Measurements from ENCODE around the gene DGCR2.
A peak's percentile ranks its signal among the peaks of the same experiment; 100 is the strongest.
"Not testable (repeated sequence)": the region's sequence is repeated elsewhere in the genome, so short reads cannot be mapped to it uniquely, and the experiment has no call there.

The DGCR2 gene

DNA sequence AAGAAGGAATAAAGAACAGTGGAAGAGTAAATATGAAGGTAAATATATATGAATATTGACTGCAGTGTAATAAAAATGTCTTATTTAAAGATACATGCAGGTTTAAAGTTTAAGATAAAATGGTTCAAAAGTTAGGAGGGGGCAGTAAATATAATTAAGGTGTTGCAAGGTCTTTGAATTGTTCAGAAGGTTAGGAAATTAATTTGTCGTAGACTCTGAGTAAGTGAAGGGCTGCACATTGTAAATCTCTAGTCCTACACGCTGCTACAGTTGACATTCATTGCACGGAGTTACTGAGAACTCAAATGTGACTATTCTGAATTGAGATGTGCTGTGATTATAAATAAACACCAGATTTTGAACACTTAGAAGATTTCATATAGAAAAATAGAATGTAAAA, 116.3 kb downstream of the DGCR2 start:
- TF ChIP-seq, protein P1, sequence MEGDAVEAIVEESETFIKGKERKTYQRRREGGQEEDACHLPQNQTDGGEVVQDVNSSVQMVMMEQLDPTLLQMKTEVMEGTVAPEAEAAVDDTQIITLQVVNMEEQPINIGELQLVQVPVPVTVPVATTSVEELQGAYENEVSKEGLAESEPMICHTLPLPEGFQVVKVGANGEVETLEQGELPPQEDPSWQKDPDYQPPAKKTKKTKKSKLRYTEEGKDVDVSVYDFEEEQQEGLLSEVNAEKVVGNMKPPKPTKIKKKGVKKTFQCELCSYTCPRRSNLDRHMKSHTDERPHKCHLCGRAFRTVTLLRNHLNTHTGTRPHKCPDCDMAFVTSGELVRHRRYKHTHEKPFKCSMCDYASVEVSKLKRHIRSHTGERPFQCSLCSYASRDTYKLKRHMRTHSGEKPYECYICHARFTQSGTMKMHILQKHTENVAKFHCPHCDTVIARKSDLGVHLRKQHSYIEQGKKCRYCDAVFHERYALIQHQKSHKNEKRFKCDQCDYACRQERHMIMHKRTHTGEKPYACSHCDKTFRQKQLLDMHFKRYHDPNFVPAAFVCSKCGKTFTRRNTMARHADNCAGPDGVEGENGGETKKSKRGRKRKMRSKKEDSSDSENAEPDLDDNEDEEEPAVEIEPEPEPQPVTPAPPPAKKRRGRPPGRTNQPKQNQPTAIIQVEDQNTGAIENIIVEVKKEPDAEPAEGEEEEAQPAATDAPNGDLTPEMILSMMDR (IDR thresholded peaks at IDR 0.05; ENCODE audit: unreplicated experiment in 3 of 3): no peak
- H3K4me3 Mint-ChIP-seq: no peak overlapping the region
- H3K4me1 Mint-ChIP-seq: no peaks in the 10 kb centered on the region
- peaks cover 9% of the 10 kb centered on the region for H3K27me3 Mint-ChIP-seq (ENCODE audit: low read depth)
- no peak overlapping the region for H3K27ac Mint-ChIP-seq
- peaks cover 2% of the 10 kb centered on the region for H3K9me3 Mint-ChIP-seq
- H3K36me3 Mint-ChIP-seq (ENCODE audit: low read depth): no peaks in the 10 kb centered on the region

DNA sequence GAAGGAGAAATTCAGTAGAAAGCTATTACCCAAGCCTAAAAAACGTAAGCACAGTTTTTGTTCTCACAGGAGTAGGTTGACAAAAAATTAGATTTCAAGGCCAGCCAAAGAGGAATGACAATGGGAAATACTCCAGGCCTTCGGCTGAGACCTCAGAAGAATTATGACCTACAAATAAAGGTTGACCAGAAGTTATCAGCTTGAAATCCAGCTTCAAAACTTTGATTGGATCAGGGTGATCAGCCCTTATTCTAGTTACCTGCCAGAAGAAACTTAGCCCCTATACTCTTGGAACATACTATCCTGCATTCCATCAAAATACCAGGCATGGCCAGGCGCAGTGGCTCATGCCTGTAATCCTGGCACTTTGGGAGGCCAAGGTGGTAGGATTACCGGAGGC, 117.7 kb downstream of the DGCR2 start:
- H3K4me1 Mint-ChIP-seq: no peaks in the 10 kb centered on the region

GRCh38 chr22:19003508-19003907, 118.7 kb downstream of the DGCR2 start:
- no peak overlapping the region for H3K4me3 Mint-ChIP-seq
- H3K27ac Mint-ChIP-seq: peak overlapping the region in 2 of 3 experiments; percentile 42 to 91
- peaks cover 21% of the 10 kb centered on the region for H3K27me3 Mint-ChIP-seq (ENCODE audit: low read depth)
- H3K4me1 Mint-ChIP-seq: no peaks in the 10 kb centered on the region
- TF ChIP-seq, protein P1 (IDR thresholded peaks at IDR 0.05; ENCODE audit: unreplicated experiment in 3 of 3): no peak
- H3K36me3 Mint-ChIP-seq (ENCODE audit: low read depth): no peaks in the 10 kb centered on the region
- H3K9me3 Mint-ChIP-seq: peaks cover 2% of the 10 kb centered on the region

More for the DNA sequence above, 117.7 kb downstream of the DGCR2 start:
- H3K9me3 Mint-ChIP-seq: peaks cover 2% of the 10 kb centered on the region
- TF ChIP-seq, protein P1 (IDR thresholded peaks at IDR 0.05; ENCODE audit: unreplicated experiment in 3 of 3): no peak
- H3K27me3 Mint-ChIP-seq (ENCODE audit: low read depth): peaks cover 11% of the 10 kb centered on the region
- no peak overlapping the region for H3K27ac Mint-ChIP-seq
- no peaks in the 10 kb centered on the region for H3K36me3 Mint-ChIP-seq (ENCODE audit: low read depth)
- no peak overlapping the region for H3K4me3 Mint-ChIP-seq

- no peaks in the 10 kb centered on the region for H3K4me1 Mint-ChIP-seq
- TF ChIP-seq, protein P1 (IDR thresholded peaks at IDR 0.05; ENCODE audit: unreplicated experiment in 3 of 3): no peak
- H3K9me3 Mint-ChIP-seq: peaks cover 2% of the 10 kb centered on the region
- H3K4me3 Mint-ChIP-seq: no peak overlapping the region
- peaks cover 29% of the 10 kb centered on the region for H3K27me3 Mint-ChIP-seq (ENCODE audit: low read depth)
- H3K27ac Mint-ChIP-seq: peak overlapping the region; percentile 21 to 91 (median 68)
- H3K36me3 Mint-ChIP-seq (ENCODE audit: low read depth): no peaks in the 10 kb centered on the region
These were observed 119.6 kb downstream of the DGCR2 start for GRCh38 chr22:19002684-19003038.

- TF ChIP-seq, protein P1 (IDR thresholded peaks at IDR 0.05; ENCODE audit: unreplicated experiment in 3 of 3): no peak
- Mint-ChIP-seq H3K36me3 (ENCODE audit: low read depth) (no peaks in the 10 kb centered on the region), H3K4me1 (no peaks in the 10 kb centered on the region), H3K4me3 (no peak overlapping the region), H3K9me3 (peaks cover 2% of the 10 kb centered on the region), H3K27ac (no peak overlapping the region), H3K27me3 (ENCODE audit: low read depth) (peaks cover 28% of the 10 kb centered on the region)
These were observed 121.0 kb downstream of the DGCR2 start for GRCh38 chr22:19001204-19001603.

DNA sequence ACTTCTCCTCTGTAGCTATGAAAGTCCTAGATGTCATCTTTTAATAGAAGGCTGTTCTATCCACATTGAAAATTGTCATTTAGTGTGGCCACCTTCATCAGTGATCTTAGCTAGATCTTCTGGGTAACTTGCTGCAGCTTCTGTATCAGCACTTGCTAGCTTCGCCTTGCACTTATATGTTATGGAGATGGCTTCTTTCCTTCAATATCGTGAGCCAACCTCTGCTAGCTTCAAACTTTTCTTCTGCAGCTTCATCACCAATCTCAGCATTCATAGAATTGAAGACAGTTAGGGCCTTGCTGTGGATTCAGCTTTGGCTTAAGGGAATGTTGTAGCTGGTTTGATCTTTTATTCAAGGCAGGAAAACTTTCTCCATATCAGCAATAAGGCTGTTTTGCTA, 122.1 kb downstream of the DGCR2 start:
- H3K27ac Mint-ChIP-seq: peak overlapping the region in 1 of 3 experiments; percentile 20
- not testable (repeated sequence) for H3K4me1 Mint-ChIP-seq; H3K9me3 Mint-ChIP-seq; H3K4me3 Mint-ChIP-seq; H3K36me3 Mint-ChIP-seq (ENCODE audit: low read depth)
- H3K27me3 Mint-ChIP-seq (ENCODE audit: low read depth): peaks cover 35% of the 10 kb centered on the region
